ENCODE measurements around the gene MAP4K4.

Gene MAP4K4

DNA sequence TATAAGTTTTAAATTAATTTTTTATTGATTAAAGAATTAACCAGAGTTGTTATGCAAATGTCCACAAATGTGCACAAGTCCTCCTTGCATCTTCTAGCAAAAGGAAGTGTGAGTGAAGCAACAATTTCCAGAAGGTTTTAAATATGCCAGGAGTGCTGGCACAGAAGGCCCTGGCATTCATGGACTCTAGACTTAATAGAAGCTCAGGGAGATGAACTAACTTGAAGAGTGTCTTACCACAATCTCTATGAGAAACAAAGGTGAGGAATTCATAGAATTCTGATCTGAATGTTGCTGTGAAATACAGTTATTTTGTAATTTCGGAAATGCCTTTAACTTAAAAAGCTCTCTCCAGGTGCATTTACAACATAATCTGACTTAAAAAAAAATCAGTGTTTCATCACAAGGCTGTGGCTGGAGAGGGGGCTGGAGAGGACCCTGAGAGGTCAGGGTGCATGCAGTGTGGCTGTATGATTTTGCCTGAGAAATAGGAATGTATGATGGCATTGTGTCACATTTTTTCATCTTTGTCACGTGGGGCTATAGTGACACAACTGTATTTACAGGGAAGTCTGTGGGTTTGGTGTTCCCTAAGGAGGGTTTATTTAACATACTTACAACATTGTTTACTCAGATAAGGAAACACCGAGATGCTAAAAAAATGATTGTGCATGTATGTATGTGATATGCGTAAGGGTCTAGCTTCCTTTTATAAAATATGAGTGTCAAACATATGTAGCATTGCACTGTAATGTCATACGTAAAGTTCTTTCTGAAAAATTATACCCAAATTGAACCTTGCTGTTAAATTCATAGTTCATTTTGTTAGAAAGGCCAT lies 66.2 kb downstream of the MAP4K4 start:
- H2AFZ ChIP-seq (ENCODE audit: low read depth, low read length), result no peak overlapping the region
- H3K27ac ChIP-seq (ENCODE audit: low read length), result no peak overlapping the region
- H3K4me2 ChIP-seq (ENCODE audit: insufficient read depth, low read length), result no peak overlapping the region
- peaks cover 35% of the 10 kb centered on the region for H3K4me1 ChIP-seq (ENCODE audit: insufficient read depth, low read length)
- ATAC-seq (ENCODE audit: insufficient read depth, low read depth) (no peak), DNase-seq (no peak)
- H4K20me1 ChIP-seq (ENCODE audit: insufficient read depth, low read length), result peaks cover 77% of the 10 kb centered on the region
- no peaks in the 10 kb centered on the region for H3K27me3 ChIP-seq (ENCODE audit: insufficient read depth, low read length, poor library complexity)
- H3K9me3 ChIP-seq (ENCODE audit: insufficient read depth, low read length, severe bottlenecking), result no peaks in the 10 kb centered on the region
- H3K4me3 ChIP-seq (ENCODE audit: low read depth in 1 of 2, low read length in 2 of 2), result no peak overlapping the region
- H3K79me2 ChIP-seq (ENCODE audit: insufficient read depth, low read length), result peaks cover 93% of the 10 kb centered on the region
- TF ChIP-seq CTCF (IDR thresholded peaks at IDR 0.05; ENCODE audit: borderline replicate concordance, extremely low read depth, low read length, poor library complexity, severe bottlenecking), result no peak
- TF ChIP-seq EZH2 (IDR thresholded peaks at IDR 0.05; ENCODE audit: borderline replicate concordance, low read depth, low read length, severe bottlenecking), result no peak
- no peaks in the 10 kb centered on the region for H3K36me3 ChIP-seq (ENCODE audit: insufficient read depth, low read length)
- no peak overlapping the region for H3K9ac ChIP-seq (ENCODE audit: low read depth, low read length)

DNA sequence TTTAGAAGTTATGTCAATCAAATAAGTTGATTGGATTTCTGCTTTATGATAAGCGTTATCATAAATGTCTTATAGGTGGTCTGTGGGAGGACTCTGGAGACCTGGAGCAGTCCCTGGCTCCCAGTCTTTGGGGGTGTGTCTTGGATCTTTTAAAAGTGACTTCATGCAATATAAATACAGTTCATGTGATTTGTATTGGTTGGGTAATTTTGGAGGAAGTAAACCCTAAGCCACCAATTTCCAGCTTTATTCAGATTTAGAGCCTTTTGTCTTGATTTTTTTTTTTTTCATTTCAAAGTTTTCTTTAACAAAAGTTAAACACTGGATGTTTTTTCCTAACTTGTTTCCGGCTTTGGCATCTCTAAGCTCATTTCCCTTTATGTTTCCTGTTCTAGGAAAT lies 68.8 kb downstream of the MAP4K4 start:
- Histone ChIP-seq H3K9ac (ENCODE audit: low read depth, low read length) (no peak overlapping the region), H3K27me3 (ENCODE audit: insufficient read depth, low read length, poor library complexity) (no peaks in the 10 kb centered on the region), H3K9me3 (ENCODE audit: insufficient read depth, low read length, severe bottlenecking) (no peaks in the 10 kb centered on the region), H3K79me2 (ENCODE audit: insufficient read depth, low read length) (peaks cover 100% of the 10 kb centered on the region), H2AFZ (ENCODE audit: low read depth, low read length) (no peak overlapping the region), H4K20me1 (ENCODE audit: insufficient read depth, low read length) (peaks cover 87% of the 10 kb centered on the region), H3K27ac (ENCODE audit: low read length) (no peak overlapping the region), H3K36me3 (ENCODE audit: insufficient read depth, low read length) (no peaks in the 10 kb centered on the region), H3K4me3 (ENCODE audit: low read depth in 1 of 2, low read length in 2 of 2) (no peak overlapping the region), H3K4me1 (ENCODE audit: insufficient read depth, low read length) (peaks cover 40% of the 10 kb centered on the region), H3K4me2 (ENCODE audit: insufficient read depth, low read length) (no peak overlapping the region)
- ATAC-seq (ENCODE audit: insufficient read depth, low read depth) (no peak), DNase-seq (no peak)
- TF ChIP-seq EZH2 (IDR thresholded peaks at IDR 0.05; ENCODE audit: borderline replicate concordance, low read depth, low read length, severe bottlenecking), result no peak
- no peak for TF ChIP-seq CTCF (IDR thresholded peaks at IDR 0.05; ENCODE audit: borderline replicate concordance, extremely low read depth, low read length, poor library complexity, severe bottlenecking)

GRCh38 chr2:101766871-101767739 lies 69.6 kb downstream of the MAP4K4 start:
- no peak for TF ChIP-seq CTCF (IDR thresholded peaks at IDR 0.05; ENCODE audit: borderline replicate concordance, extremely low read depth, low read length, poor library complexity, severe bottlenecking)
- Histone ChIP-seq H3K4me2 (ENCODE audit: insufficient read depth, low read length) (peak overlapping the region; percentile 29; the same call in 1 of the 2 replicates), H3K9ac (ENCODE audit: low read depth, low read length) (no peak overlapping the region), H3K4me3 (ENCODE audit: low read depth in 1 of 2, low read length in 2 of 2) (no peak overlapping the region), H2AFZ (ENCODE audit: low read depth, low read length) (no peak overlapping the region), H3K27me3 (ENCODE audit: insufficient read depth, low read length, poor library complexity) (no peaks in the 10 kb centered on the region), H3K27ac (ENCODE audit: low read length) (peak overlapping the region; percentile 35; the same call in 1 of the 2 replicates), H3K4me1 (ENCODE audit: insufficient read depth, low read length) (peaks cover 40% of the 10 kb centered on the region), H3K9me3 (ENCODE audit: insufficient read depth, low read length, severe bottlenecking) (no peaks in the 10 kb centered on the region), H3K79me2 (ENCODE audit: insufficient read depth, low read length) (peaks cover 100% of the 10 kb centered on the region), H3K36me3 (ENCODE audit: insufficient read depth, low read length) (no peaks in the 10 kb centered on the region), H4K20me1 (ENCODE audit: insufficient read depth, low read length) (peaks cover 88% of the 10 kb centered on the region)
- DNase-seq (no peak), ATAC-seq (ENCODE audit: insufficient read depth, low read depth) (0 out of 3 replicates have a peak, but pooled peaks have one; percentile 12)

Measured in DND-41 (cell line).